ENCODE results near the gene LNX1. TPM values are rescaled to one million over a fixed set of nuclear protein-coding genes. Genes with fewer than 3 reads are reported as not detected.

Gene LNX1
- polyA plus RNA-seq, 1 donor (not counting 4 experiments of a cell fraction or from before 2014, with no cell fraction given): 0.22 TPM

GRCh38 chr4:53598483-53598882 is 7.2 kb upstream of the LNX1 start:
- H3K27ac ChIP-seq (ENCODE audit: control insufficient read depth, insufficient read depth, low read length): no peak overlapping the region
- no peak for FAIRE-seq
- no peak for DNase-seq (ENCODE audit: low read depth, low spot score)
- no peak for TF ChIP-seq CTCF (optimal IDR thresholded peaks at IDR 0.05 in 1 of 3, IDR thresholded peaks at IDR 0.05 in 1 of 3, conservative IDR thresholded peaks at IDR 0.05 in 1 of 3; ENCODE audit: extremely low read depth in 1 of 3, insufficient read depth in 2 of 3, low read length in 3 of 3)
- TF ChIP-seq EZH2 (IDR thresholded peaks at IDR 0.05; ENCODE audit: low read length): no peak
- no peaks in the 10 kb centered on the region for H4K20me1 ChIP-seq (ENCODE audit: control insufficient read depth, extremely low read depth, insufficient read depth, low read length)
- dilution Hi-C loops (cut with MboI; ENCODE audit: extremely low pct_ligation_motif_present, low sequenced_read_pairs): no loop called here
- H3K9me3 ChIP-seq (ENCODE audit: control insufficient read depth, low read depth, low read length): no peaks in the 10 kb centered on the region
- no peak overlapping the region for H3K4me3 ChIP-seq (ENCODE audit: control insufficient read depth in 2 of 3, extremely low read depth in 1 of 3, insufficient read depth in 2 of 3, low read depth in 1 of 3, low read length in 3 of 3)
- H3K79me2 ChIP-seq (ENCODE audit: control insufficient read depth, insufficient read depth, low read length): no peaks in the 10 kb centered on the region
- no peak overlapping the region for H2AFZ ChIP-seq (ENCODE audit: control insufficient read depth, low read length)
- no peak overlapping the region for H3K9ac ChIP-seq (ENCODE audit: control insufficient read depth, extremely low read depth, insufficient read depth, low read length)
- H3K4me2 ChIP-seq (ENCODE audit: control insufficient read depth, extremely low read depth, insufficient read depth, low read depth, low read length): no peak overlapping the region
- no peaks in the 10 kb centered on the region for H3K36me3 ChIP-seq (ENCODE audit: control insufficient read depth in 2 of 2, extremely low read depth in 1 of 2, insufficient read depth in 2 of 2, low read length in 2 of 2)
- H3K9me1 ChIP-seq (ENCODE audit: control insufficient read depth, extremely low read depth, insufficient read depth, low read length): no peaks in the 10 kb centered on the region
- peaks cover 13% of the 10 kb centered on the region for H3K4me1 ChIP-seq (ENCODE audit: control insufficient read depth, extremely low read depth, insufficient read depth, low read length)
- H3K27me3 ChIP-seq (ENCODE audit: control insufficient read depth, extremely low read depth, insufficient read depth, low read length): no peaks in the 10 kb centered on the region

- H3K36me3 ChIP-seq (ENCODE audit: control insufficient read depth in 2 of 2, extremely low read depth in 1 of 2, insufficient read depth in 2 of 2, low read length in 2 of 2): no peaks in the 10 kb centered on the region
- H3K27me3 ChIP-seq (ENCODE audit: control insufficient read depth, extremely low read depth, insufficient read depth, low read length): no peaks in the 10 kb centered on the region
- H4K20me1 ChIP-seq (ENCODE audit: control insufficient read depth, extremely low read depth, insufficient read depth, low read length): no peaks in the 10 kb centered on the region
- no peak overlapping the region for H3K27ac ChIP-seq (ENCODE audit: control insufficient read depth, insufficient read depth, low read length)
- H2AFZ ChIP-seq (ENCODE audit: control insufficient read depth, low read length): no peak overlapping the region
- H3K4me3 ChIP-seq (ENCODE audit: control insufficient read depth in 2 of 3, extremely low read depth in 1 of 3, insufficient read depth in 2 of 3, low read depth in 1 of 3, low read length in 3 of 3): no peak overlapping the region
- H3K9me3 ChIP-seq (ENCODE audit: control insufficient read depth, low read depth, low read length): no peaks in the 10 kb centered on the region
- H3K9ac ChIP-seq (ENCODE audit: control insufficient read depth, extremely low read depth, insufficient read depth, low read length): no peak overlapping the region
- no peaks in the 10 kb centered on the region for H3K9me1 ChIP-seq (ENCODE audit: control insufficient read depth, extremely low read depth, insufficient read depth, low read length)
- H3K4me2 ChIP-seq (ENCODE audit: control insufficient read depth, extremely low read depth, insufficient read depth, low read depth, low read length): no peak overlapping the region
- FAIRE-seq (no peak), DNase-seq (ENCODE audit: low read depth, low spot score) (no peak)
- TF ChIP-seq EZH2 (IDR thresholded peaks at IDR 0.05; ENCODE audit: low read length) (no peak), CTCF (optimal IDR thresholded peaks at IDR 0.05 in 1 of 3, IDR thresholded peaks at IDR 0.05 in 1 of 3, conservative IDR thresholded peaks at IDR 0.05 in 1 of 3; ENCODE audit: extremely low read depth in 1 of 3, insufficient read depth in 2 of 3, low read length in 3 of 3) (no peak)
- H3K79me2 ChIP-seq (ENCODE audit: control insufficient read depth, insufficient read depth, low read length): no peaks in the 10 kb centered on the region
- peaks cover 29% of the 10 kb centered on the region for H3K4me1 ChIP-seq (ENCODE audit: control insufficient read depth, extremely low read depth, insufficient read depth, low read length)
- dilution Hi-C loops (cut with MboI; ENCODE audit: extremely low pct_ligation_motif_present, low sequenced_read_pairs): no loop called here
Measured at GRCh38 chr4:53596901-53597300, 5.6 kb upstream of the LNX1 start.
